Measurements from ENCODE around the gene SLAMF9. TPM values are rescaled to one million over a fixed set of nuclear protein-coding genes. Genes with fewer than 3 reads are reported as not detected.

SLAMF9 gene
- total RNA-seq, 2 experiments from 2014 or later: not detected

GRCh38 chr1:159931101-159931794 is 22.8 kb downstream of the SLAMF9 start:
- CTCF ChIA-PET: no interaction called here

GRCh38 chr1:159930634-159931033 is 23.4 kb downstream of the SLAMF9 start:
- POLR2A ChIA-PET: no interaction called here
- ATAC-seq (no peak), DNase-seq (no peak)
- no peaks in the 10 kb centered on the region for H3K9me3 Mint-ChIP-seq (ENCODE audit: insufficient read depth)
- no peaks in the 10 kb centered on the region for H3K36me3 Mint-ChIP-seq (ENCODE audit: low read depth)
- CTCF ChIA-PET: interaction anchor here (0.9 to 1.5 kb wide), 2 partner anchors 38 to 77 kb away, joined by 3 to 9 read pairs; no protein-coding TSS in a partner anchor
- peaks cover 8% of the 10 kb centered on the region for H3K4me1 Mint-ChIP-seq (ENCODE audit: low read depth)
- H3K4me3 Mint-ChIP-seq: no peak overlapping the region
- H3K27ac Mint-ChIP-seq: no peak overlapping the region
- H3K27me3 Mint-ChIP-seq (ENCODE audit: low read depth): peaks cover 8% of the 10 kb centered on the region

More at GRCh38 chr1:159931101-159931794, 22.8 kb downstream of the SLAMF9 start:
- POLR2A ChIA-PET: interaction anchor here (1.3 kb wide), 1 partner anchor 8 kb away, joined by 4 read pairs; no protein-coding TSS in a partner anchor
- Mint-ChIP-seq H3K4me1 (ENCODE audit: low read depth) (peaks cover 1% of the 10 kb centered on the region), H3K9me3 (ENCODE audit: insufficient read depth) (no peaks in the 10 kb centered on the region), H3K27me3 (ENCODE audit: low read depth) (peaks cover 11% of the 10 kb centered on the region), H3K4me3 (no peak overlapping the region), H3K36me3 (ENCODE audit: low read depth) (no peaks in the 10 kb centered on the region), H3K27ac (no peak overlapping the region)
- DNase-seq (no peak), ATAC-seq (no peak)

GRCh38 chr1:159930216-159930615 is 23.8 kb downstream of the SLAMF9 start:
- Mint-ChIP-seq H3K27me3 (ENCODE audit: low read depth) (peaks cover 4% of the 10 kb centered on the region), H3K27ac (no peak overlapping the region), H3K9me3 (ENCODE audit: insufficient read depth) (no peaks in the 10 kb centered on the region), H3K4me1 (ENCODE audit: low read depth) (peaks cover 8% of the 10 kb centered on the region), H3K4me3 (no peak overlapping the region), H3K36me3 (ENCODE audit: low read depth) (no peaks in the 10 kb centered on the region)
- DNase-seq (no peak), ATAC-seq (no peak)
- ChIA-PET CTCF (interaction anchor here (0.9 to 1.5 kb wide), 2 partner anchors 38 to 77 kb away, joined by 3 to 9 read pairs; no protein-coding TSS in a partner anchor), POLR2A (interaction anchor here (1.0 kb wide), 1 partner anchor 15 kb away, joined by 3 read pairs; no protein-coding TSS in a partner anchor)

GRCh38 chr1:159929155-159930051 is 24.6 kb downstream of the SLAMF9 start:
- DNase-seq (no peak), ATAC-seq (no peak)
- H3K4me3 Mint-ChIP-seq: no peak overlapping the region
- H3K27me3 Mint-ChIP-seq (ENCODE audit: low read depth): no peaks in the 10 kb centered on the region
- H3K36me3 Mint-ChIP-seq (ENCODE audit: low read depth): no peaks in the 10 kb centered on the region
- ChIA-PET POLR2A (interaction anchor here (1.0 kb wide), 1 partner anchor 14 kb away, joined by 3 read pairs; no protein-coding TSS in a partner anchor), CTCF (interaction anchor here (0.9 to 1.5 kb wide), 3 partner anchors 37 to 78 kb away, joined by 3 to 9 read pairs (median 3); no protein-coding TSS in a partner anchor)
- peaks cover 8% of the 10 kb centered on the region for H3K4me1 Mint-ChIP-seq (ENCODE audit: low read depth)
- no peaks in the 10 kb centered on the region for H3K9me3 Mint-ChIP-seq (ENCODE audit: insufficient read depth)
- no peak overlapping the region for H3K27ac Mint-ChIP-seq

GRCh38 chr1:159928491-159929050 is 25.5 kb downstream of the SLAMF9 start:
- CTCF ChIA-PET: interaction anchor here (1.5 kb wide), 1 partner anchor 78 kb away, joined by 3 read pairs; no protein-coding TSS in a partner anchor
- no peak for ATAC-seq
- no peaks in the 10 kb centered on the region for H3K27me3 Mint-ChIP-seq (ENCODE audit: low read depth)
- no peak for DNase-seq
- peaks cover 7% of the 10 kb centered on the region for H3K36me3 Mint-ChIP-seq (ENCODE audit: low read depth)
- POLR2A ChIA-PET: no interaction called here
- no peaks in the 10 kb centered on the region for H3K9me3 Mint-ChIP-seq (ENCODE audit: insufficient read depth)
- H3K27ac Mint-ChIP-seq: no peak overlapping the region
- H3K4me1 Mint-ChIP-seq (ENCODE audit: low read depth): peaks cover 11% of the 10 kb centered on the region
- no peak overlapping the region for H3K4me3 Mint-ChIP-seq

GRCh38 chr1:159927849-159928431 is 26.1 kb downstream of the SLAMF9 start:
- Mint-ChIP-seq H3K27me3 (ENCODE audit: low read depth) (no peaks in the 10 kb centered on the region), H3K9me3 (ENCODE audit: insufficient read depth) (no peaks in the 10 kb centered on the region), H3K36me3 (ENCODE audit: low read depth) (peaks cover 14% of the 10 kb centered on the region), H3K27ac (no peak overlapping the region), H3K4me3 (no peak overlapping the region), H3K4me1 (ENCODE audit: low read depth) (peaks cover 16% of the 10 kb centered on the region)
- ChIA-PET CTCF (interaction anchor here (1.2 to 6.7 kb wide), 3 partner anchors 35 to 80 kb away, joined by 3 to 49 read pairs (median 5); no protein-coding TSS in a partner anchor), POLR2A (no interaction called here)
- no peak for ATAC-seq
- DNase-seq: no peak

GRCh38 chr1:159927211-159927848 is 26.7 kb downstream of the SLAMF9 start:
- Mint-ChIP-seq H3K36me3 (ENCODE audit: low read depth) (peaks cover 20% of the 10 kb centered on the region), H3K9me3 (ENCODE audit: insufficient read depth) (no peaks in the 10 kb centered on the region), H3K27ac (no peak overlapping the region), H3K27me3 (ENCODE audit: low read depth) (no peaks in the 10 kb centered on the region), H3K4me1 (ENCODE audit: low read depth) (peaks cover 22% of the 10 kb centered on the region), H3K4me3 (no peak overlapping the region)
- ChIA-PET POLR2A (interaction anchor here (0.8 kb wide), 1 partner anchor 34 kb away, joined by 3 read pairs; no protein-coding TSS in a partner anchor), CTCF (interaction anchor here (1.2 to 6.7 kb wide), 3 partner anchors 34 to 81 kb away, joined by 3 to 49 read pairs (median 5); no protein-coding TSS in a partner anchor)
- DNase-seq (no peak), ATAC-seq (no peak)

GRCh38 chr1:159925719-159926078 is 28.3 kb downstream of the SLAMF9 start:
- ATAC-seq: no peak
- ChIA-PET CTCF (interaction anchor here (1.0 to 6.7 kb wide), 6 partner anchors 9 to 145 kb away, joined by 3 to 49 read pairs (median 14); partner anchors contain the start of gene DUSP23), POLR2A (interaction anchor here (1.1 to 3.8 kb wide), 11 partner anchors 8 to 127 kb away, joined by 3 to 33 read pairs (median 6); partner anchors contain the start of gene PIGM)
- Mint-ChIP-seq H3K27me3 (ENCODE audit: low read depth) (no peaks in the 10 kb centered on the region), H3K4me1 (ENCODE audit: low read depth) (peaks cover 38% of the 10 kb centered on the region), H3K36me3 (ENCODE audit: low read depth) (peaks cover 34% of the 10 kb centered on the region), H3K9me3 (ENCODE audit: insufficient read depth) (no peaks in the 10 kb centered on the region), H3K27ac (peak overlapping the region; percentile 96), H3K4me3 (peak overlapping the region; percentile 90)
- no peak for DNase-seq

GRCh38 chr1:159924791-159925718 is 29.0 kb downstream of the SLAMF9 start, which contains the start of gene TAGLN2:
Gene TAGLN2, minus strand, starts transcription at chr1:159925507. Its CDS starts 4,998 bp downstream, at chr1:159920509.
- Mint-ChIP-seq H3K4me3 (peak within 1 kb of the TSS; percentile 90), H3K27me3 (ENCODE audit: low read depth) (no peaks in the 10 kb centered on the region), H3K4me1 (ENCODE audit: low read depth) (peaks cover 44% of the 10 kb centered on the region), H3K27ac (peak within 1 kb of the TSS; percentile 96), H3K9me3 (ENCODE audit: insufficient read depth) (no peaks in the 10 kb centered on the region), H3K36me3 (ENCODE audit: low read depth) (peaks cover 41% of the 10 kb centered on the region)
- DNase-seq (peak; percentile 90), ATAC-seq (peak; percentile 66)
- ChIA-PET CTCF (interaction anchor here (0.7 to 6.7 kb wide), 8 partner anchors 10 to 144 kb away, joined by 3 to 49 read pairs (median 4); partner anchors contain the start of gene DUSP23), POLR2A (interaction anchor here (0.7 to 3.8 kb wide), 18 partner anchors 9 to 916 kb away, joined by 3 to 33 read pairs (median 6); partner anchors contain the start of genes IFI16 and PIGM)
